Smooth muscle cell (in vitro differentiated cells): ENCODE data around the gene NHERF2. TPM values are rescaled to one million over a fixed set of nuclear protein-coding genes. Genes with fewer than 3 reads are reported as not detected.

Source experiments
- DNase-seq: peaks from one replicate; lab custom pipeline; 2025; ENCODE audit not compliant: unreplicated experiment; lab: John Stamatoyannopoulos, UW
- H2AFZ ChIP-seq: fragments of 200-600 bp; sonication (generic); 2 replicates; pipeline ENCODE4 v1.6.0; 2016; ENCODE audit warnings: antibody characterized with exemption, low read depth, mild to moderate bottlenecking
- H3F3A ChIP-seq: fragments of 200-600 bp; sonication (generic); 2 replicates; pipeline ENCODE4 v1.6.0; 2017; ENCODE audit warnings: antibody characterized with exemption, low read depth
- H3K27ac ChIP-seq: fragments of 200-600 bp; sonication (generic); 2 replicates; pipeline ENCODE4 v1.5.1; 2016; ENCODE audit warnings: low read depth, mild to moderate bottlenecking
- H3K27me3 ChIP-seq: fragments of 200-600 bp; sonication (generic); 2 replicates; pipeline ENCODE4 v1.6.1; 2016; ENCODE audit warnings: low read depth, mild to moderate bottlenecking
- H3K36me3 ChIP-seq: fragments of 200-600 bp; sonication (generic); 2 replicates; pipeline ENCODE4 v1.5.1; 2016; ENCODE audit warnings: low read depth
- H3K4me1 ChIP-seq: fragments of 200-600 bp; sonication (generic); 2 replicates; pipeline ENCODE4 v1.5.1; 2016; ENCODE audit warnings: low read depth
- H3K4me2 ChIP-seq: fragments of 200-600 bp; sonication (generic); 2 replicates; pipeline ENCODE4 v1.6.0; 2016; ENCODE audit warnings: mild to moderate bottlenecking
- H3K4me3 ChIP-seq: fragments of 200-600 bp; sonication (generic); 2 replicates; pipeline ENCODE4 v1.5.1; 2016; ENCODE audit warnings: mild to moderate bottlenecking
- H3K79me2 ChIP-seq: fragments of 200-600 bp; sonication (generic); 2 replicates; pipeline ENCODE4 v1.6.0; 2016; ENCODE audit warnings: low read depth, mild to moderate bottlenecking
- H3K9ac ChIP-seq: fragments of 200-600 bp; sonication (generic); 2 replicates; pipeline ENCODE4 v1.6.0; 2016; ENCODE audit warnings: low read depth
- H3K9me3 ChIP-seq: fragments of 200-600 bp; sonication (generic); replicated peaks from 2 replicates; pipeline ENCODE4 v1.5.1; 2016; ENCODE audit warnings: low read depth
- H4K20me1 ChIP-seq: fragments of 200-600 bp; sonication (generic); 2 replicates; pipeline ENCODE4 v1.6.0; 2016; ENCODE audit warnings: low read depth
- CTCF ChIP-seq: fragments of 200-600 bp; sonication (generic); IDR thresholded peaks from 2 replicates; pipeline ENCODE4 v1.5.1; 2017; ENCODE audit warnings: borderline replicate concordance, mild to moderate bottlenecking, antibody characterized with exemption; ENCODE audit not compliant: insufficient read depth, poor library complexity, severe bottlenecking
- WGBS: methylation state at CpG from one replicate; pipeline ENCODE4 v1.1.7; 2016; ENCODE audit warnings: low lambda C conversion rate; 5-methylcytosine and 5-hydroxymethylcytosine counted together
- polyA plus RNA-seq: library from polyadenylated mRNA; unstranded; fragments of >200 nt; fragmentation: Nextera tagmentation; extraction: Ambion mirVana; gene quantifications from 2 replicates; pipeline ENCODE4 v1.2.1, GENCODE V29; 2016
- total RNA-seq: library from RNA; depleted of rRNA; stranded (reverse); fragments of >200 nt; gene quantifications from 2 replicates; pipeline ENCODE4 v1.2.3, GENCODE V29; 2014

Gene NHERF2
- total and polyA plus RNA-seq, 2 experiments from 2014 or later, result 14.4 to 40.2 TPM

GRCh38 chr16:1991948-1992703 lies 34.6 kb upstream of the NHERF2 start:
- Histone ChIP-seq H2AFZ (no peak overlapping the region), H3K4me1 (peaks cover 10% of the 10 kb centered on the region), H3K36me3 (no peaks in the 10 kb centered on the region), H4K20me1 (peaks cover under 1% of the 10 kb centered on the region), H3K4me2 (peak overlapping the region; percentile 81), H3K79me2 (no peaks in the 10 kb centered on the region), H3F3A (peaks cover 29% of the 10 kb centered on the region), H3K9ac (no peak overlapping the region), H3K9me3 (no peaks in the 10 kb centered on the region), H3K4me3 (peak overlapping the region; percentile 23), H3K27me3 (peaks cover 39% of the 10 kb centered on the region), H3K27ac (no peak overlapping the region)
- no peak for TF ChIP-seq CTCF
- WGBS, result 9% methylated on average over 25 of the region's 96 CpGs
- DNase-seq, result peak; percentile 91

DNA sequence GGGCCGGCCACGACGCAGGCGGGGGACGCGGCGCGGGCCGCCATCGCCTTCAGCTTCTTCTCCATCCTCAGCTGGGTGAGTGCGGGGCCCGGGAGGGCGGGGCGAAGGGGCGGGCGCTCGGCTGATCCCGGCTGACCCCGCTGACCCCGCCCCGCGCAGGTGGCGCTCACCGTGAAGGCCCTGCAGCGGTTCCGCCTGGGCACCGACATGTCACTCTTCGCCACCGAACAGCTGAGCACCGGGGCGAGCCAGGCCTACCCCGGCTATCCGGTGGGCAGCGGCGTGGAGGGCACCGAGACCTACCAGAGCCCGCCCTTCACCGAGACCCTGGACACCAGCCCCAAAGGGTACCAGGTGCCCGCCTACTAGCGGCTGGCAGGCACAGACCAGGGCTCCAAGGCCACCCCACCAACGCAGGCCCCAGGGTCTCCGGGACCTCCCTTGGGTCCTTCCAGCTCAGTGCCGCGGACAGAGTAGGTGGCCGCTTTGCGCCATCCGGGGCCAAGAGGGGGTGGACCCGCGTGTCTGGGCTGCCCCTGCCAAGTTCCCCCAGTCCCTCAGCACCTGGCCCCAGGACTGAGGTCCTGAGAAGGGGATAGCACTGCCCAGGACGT lies 33.9 kb upstream of the NHERF2 start:
- no peak for DNase-seq
- Histone ChIP-seq H3K4me2 (peak overlapping the region; percentile 63), H3K4me3 (no peak overlapping the region), H3K27me3 (peaks cover 37% of the 10 kb centered on the region), H4K20me1 (peaks cover 5% of the 10 kb centered on the region), H3K27ac (no peak overlapping the region), H3K4me1 (peaks cover 10% of the 10 kb centered on the region), H3K9ac (no peak overlapping the region), H3K9me3 (no peaks in the 10 kb centered on the region), H3F3A (peaks cover 33% of the 10 kb centered on the region), H3K79me2 (no peaks in the 10 kb centered on the region), H3K36me3 (no peaks in the 10 kb centered on the region), H2AFZ (no peak overlapping the region)
- WGBS, result 93% methylated on average over 15 of the region's 50 CpGs
- no peak for TF ChIP-seq CTCF

DNA sequence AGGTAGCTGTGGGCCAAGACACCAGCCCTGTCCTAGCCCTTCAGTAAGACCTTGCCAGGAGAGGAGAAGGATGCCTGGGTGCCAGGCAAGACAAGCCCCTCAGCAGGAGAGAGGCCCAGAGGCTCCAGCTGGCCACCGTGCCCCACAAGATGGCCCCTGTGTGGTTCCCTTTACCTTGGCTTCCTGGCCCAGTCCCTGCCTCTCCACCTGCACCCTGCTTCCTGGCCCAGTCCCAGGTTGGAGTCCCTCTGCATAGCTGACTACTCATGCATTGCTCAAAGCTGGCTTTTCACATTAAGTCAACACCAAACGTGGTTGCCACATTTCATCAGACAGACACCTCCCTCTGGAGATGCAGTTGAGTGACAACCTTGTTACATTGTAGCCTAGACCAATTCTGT lies 33.0 kb upstream of the NHERF2 start:
- H3K27me3 ChIP-seq, result peaks cover 28% of the 10 kb centered on the region
- H4K20me1 ChIP-seq, result peaks cover 5% of the 10 kb centered on the region
- H3K9ac ChIP-seq, result no peak overlapping the region
- H3K36me3 ChIP-seq, result no peaks in the 10 kb centered on the region
- WGBS, result 77% methylated on average over 2 of the region's 2 CpGs
- H3K4me3 ChIP-seq, result no peak overlapping the region
- no peak overlapping the region for H2AFZ ChIP-seq
- peaks cover 33% of the 10 kb centered on the region for H3F3A ChIP-seq
- H3K4me2 ChIP-seq, result no peak overlapping the region
- TF ChIP-seq CTCF, result no peak
- no peak overlapping the region for H3K27ac ChIP-seq
- H3K79me2 ChIP-seq, result no peaks in the 10 kb centered on the region
- no peak for DNase-seq
- H3K4me1 ChIP-seq, result peaks cover 10% of the 10 kb centered on the region
- H3K9me3 ChIP-seq, result no peaks in the 10 kb centered on the region
